ENCODE data around the gene NFKBIA. TPM values are rescaled to one million over a fixed set of nuclear protein-coding genes. Genes with fewer than 3 reads are reported as not detected.

Gene NFKBIA
- total RNA-seq, 1 experiment from 2014 or later: 29.3 TPM

DNA sequence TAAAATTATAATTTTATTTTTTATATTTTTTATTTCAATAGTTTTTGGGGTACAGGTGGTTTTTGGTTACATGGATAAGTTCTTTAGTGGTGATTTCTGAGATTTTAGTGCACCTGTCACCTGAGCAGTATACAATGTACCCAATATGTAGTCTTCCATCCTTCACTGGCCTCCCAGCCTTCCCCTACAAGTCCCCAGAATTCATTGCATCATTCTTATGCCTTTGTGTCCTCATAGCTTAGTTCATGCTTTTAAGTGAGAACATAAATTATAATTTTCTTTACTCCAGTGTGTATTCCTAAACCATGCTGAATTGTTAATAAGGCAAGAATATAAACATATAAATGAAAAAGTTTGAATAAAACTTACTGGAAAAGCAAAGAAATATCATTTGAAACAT is 19.1 kb upstream of the NFKBIA start (continued):
- TF ChIP-seq PRDM15 (CRISPR knock-in tag; IDR thresholded peaks at IDR 0.05): no peak
- TF ChIP-seq FOXK1 (CRISPR knock-in tag; IDR thresholded peaks at IDR 0.05): no peak
- TF ChIP-seq ZBTB43 (CRISPR knock-in tag; IDR thresholded peaks at IDR 0.05): no peak
- no peak for TF ChIP-seq TEAD4 (CRISPR knock-in tag; IDR thresholded peaks at IDR 0.05)

DNA sequence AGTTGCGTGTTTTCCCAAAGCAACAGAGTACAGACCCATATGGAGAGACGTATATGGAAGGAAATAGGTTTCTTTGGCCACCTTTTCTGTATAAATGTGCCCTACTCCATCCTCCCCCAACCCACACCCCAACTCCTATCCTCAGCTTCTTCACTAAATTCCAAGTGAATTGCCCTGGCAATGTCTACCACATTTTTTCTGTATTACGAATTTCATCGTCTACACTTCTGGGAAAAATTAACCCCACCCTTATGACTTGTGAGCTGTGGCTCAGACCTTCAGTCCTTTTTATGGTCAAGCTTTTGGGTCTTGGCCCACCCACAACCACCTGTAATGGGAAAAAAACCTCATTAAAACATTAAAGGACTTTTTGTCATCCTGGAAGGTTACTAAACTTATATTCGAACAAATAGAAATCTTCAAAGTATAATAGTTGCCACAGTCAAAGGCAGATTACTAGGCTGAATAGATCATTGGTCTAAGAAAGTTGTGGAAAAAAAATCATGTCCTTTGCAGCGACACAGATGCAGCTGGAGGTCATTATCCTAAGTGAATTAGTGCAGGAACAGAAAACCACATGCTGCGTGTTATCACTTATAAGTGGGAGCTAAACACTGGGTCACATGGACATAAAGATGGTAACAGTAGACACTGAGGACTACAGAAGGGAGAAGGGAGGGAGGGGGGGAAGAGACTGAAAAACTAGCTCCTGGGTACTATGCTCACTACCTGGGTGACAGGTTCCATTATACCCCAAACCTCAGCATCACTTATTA is 15.7 kb upstream of the NFKBIA start:
- Mint-ChIP-seq H3K9me3 (peaks cover 15% of the 10 kb centered on the region), H3K4me3 (no peak overlapping the region), H3K27ac (no peak overlapping the region), H3K4me1 (peaks cover 13% of the 10 kb centered on the region), H3K27me3 (ENCODE audit: low read depth) (no peaks in the 10 kb centered on the region), H3K36me3 (no peaks in the 10 kb centered on the region)
- CTCF ChIA-PET: interaction anchor here (0.6 to 1.2 kb wide), 4 partner anchors 14 to 267 kb away, joined by 3 to 6 read pairs (median 4); no protein-coding TSS in a partner anchor
- DNase-seq (ENCODE audit: low spot score): no peak
- ATAC-seq: no peak
- POLR2A ChIA-PET: interaction anchor here (0.7 kb wide), 1 partner anchor 722 kb away, joined by 3 read pairs; no protein-coding TSS in a partner anchor
- TF ChIP-seq ZNF232 (CRISPR knock-in tag; IDR thresholded peaks at IDR 0.05) (no peak), FOXK1 (CRISPR knock-in tag; IDR thresholded peaks at IDR 0.05) (no peak), ZNF423 (CRISPR knock-in tag; IDR thresholded peaks at IDR 0.05) (no peak), OVOL2 (CRISPR knock-in tag; IDR thresholded peaks at IDR 0.05; ENCODE audit: borderline replicate concordance) (no peak), GRHL2 (CRISPR knock-in tag; IDR thresholded peaks at IDR 0.05; ENCODE audit: insufficient replicate concordance, severe bottlenecking) (no peak), ETV6 (CRISPR knock-in tag; IDR thresholded peaks at IDR 0.05) (no peak), HMGA2 (CRISPR knock-in tag; IDR thresholded peaks at IDR 0.05) (no peak), ATF3 (CRISPR knock-in tag; conservative IDR thresholded peaks at IDR 0.05) (no peak), FOXP1 (CRISPR knock-in tag; IDR thresholded peaks at IDR 0.05; ENCODE audit: borderline replicate concordance) (no peak), CBFB (CRISPR knock-in tag; IDR thresholded peaks at IDR 0.05; ENCODE audit: low read depth) (no peak), USF1 (CRISPR knock-in tag; IDR thresholded peaks at IDR 0.05) (no peak), ESRRA (CRISPR knock-in tag; IDR thresholded peaks at IDR 0.05; ENCODE audit: borderline replicate concordance) (no peak), GABPB1 (CRISPR knock-in tag; IDR thresholded peaks at IDR 0.05) (no peak), NFATC4 (CRISPR knock-in tag; IDR thresholded peaks at IDR 0.05) (no peak), SP1 (CRISPR knock-in tag; conservative IDR thresholded peaks at IDR 0.05) (no peak)
- TF ChIP-seq, protein P1, sequence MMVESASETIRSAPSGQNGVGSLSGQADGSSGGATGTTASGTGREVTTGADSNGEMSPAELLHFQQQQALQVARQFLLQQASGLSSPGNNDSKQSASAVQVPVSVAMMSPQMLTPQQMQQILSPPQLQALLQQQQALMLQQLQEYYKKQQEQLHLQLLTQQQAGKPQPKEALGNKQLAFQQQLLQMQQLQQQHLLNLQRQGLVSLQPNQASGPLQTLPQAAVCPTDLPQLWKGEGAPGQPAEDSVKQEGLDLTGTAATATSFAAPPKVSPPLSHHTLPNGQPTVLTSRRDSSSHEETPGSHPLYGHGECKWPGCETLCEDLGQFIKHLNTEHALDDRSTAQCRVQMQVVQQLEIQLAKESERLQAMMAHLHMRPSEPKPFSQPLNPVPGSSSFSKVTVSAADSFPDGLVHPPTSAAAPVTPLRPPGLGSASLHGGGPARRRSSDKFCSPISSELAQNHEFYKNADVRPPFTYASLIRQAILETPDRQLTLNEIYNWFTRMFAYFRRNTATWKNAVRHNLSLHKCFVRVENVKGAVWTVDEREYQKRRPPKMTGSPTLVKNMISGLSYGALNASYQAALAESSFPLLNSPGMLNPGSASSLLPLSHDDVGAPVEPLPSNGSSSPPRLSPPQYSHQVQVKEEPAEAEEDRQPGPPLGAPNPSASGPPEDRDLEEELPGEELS (CRISPR knock-in tag; IDR thresholded peaks at IDR 0.05): no peak
